Measurements from ENCODE around the gene MMP24. TPM values are rescaled to one million over a fixed set of nuclear protein-coding genes. Genes with fewer than 3 reads are reported as not detected.

The MMP24 gene
- total RNA-seq (2014; rRNA removed; shearing (Covaris generic)) (not detected in 2 replicates), total RNA-seq (2022) (not detected in 2 replicates), Bru-seq, nascent RNA (not detected), BruChase-seq, experiment 1, labeled RNA remaining after a 6-hour chase (not detected), BruChase-seq, experiment 2, labeled RNA remaining after a 2-hour chase (not detected)
- long read RNA-seq, partial matches to known transcripts, result 0 of 140 reads
- long read RNA-seq, other reads (novel, unspliced or antisense), result 140 of 140 reads

DNA sequence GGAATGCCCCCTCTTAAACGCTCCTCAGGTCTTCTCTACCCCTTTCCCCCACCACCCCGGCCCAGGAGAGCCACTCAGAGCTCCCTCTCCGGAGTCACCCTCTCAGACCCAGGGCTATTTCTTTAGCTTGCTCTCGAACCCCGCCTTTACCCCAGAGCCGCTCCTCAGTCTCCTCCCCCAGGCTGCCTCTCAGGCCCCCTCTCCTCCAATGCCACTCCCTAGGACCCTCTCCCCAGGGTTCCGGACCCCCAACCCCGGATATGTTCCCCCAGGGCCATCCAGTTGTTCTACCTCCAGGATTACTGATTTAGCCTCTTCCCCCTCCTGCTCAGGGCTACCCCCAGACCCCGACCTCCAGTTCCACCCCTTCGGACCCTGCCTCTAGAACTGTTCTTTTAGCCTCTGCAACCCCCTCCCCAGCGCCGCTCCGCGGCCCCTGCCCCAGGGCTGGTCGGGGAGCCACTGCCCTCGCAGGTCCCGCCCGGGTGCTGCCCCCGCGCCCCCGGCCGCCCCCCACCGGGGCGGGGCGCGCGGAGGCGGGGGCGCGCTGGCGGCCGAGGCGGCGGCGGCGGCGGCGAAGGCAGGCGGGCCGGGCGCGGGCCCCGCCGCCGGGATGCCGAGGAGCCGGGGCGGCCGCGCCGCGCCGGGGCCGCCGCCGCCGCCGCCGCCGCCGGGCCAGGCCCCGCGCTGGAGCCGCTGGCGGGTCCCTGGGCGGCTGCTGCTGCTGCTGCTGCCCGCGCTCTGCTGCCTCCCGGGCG is at the start of gene MMP24:
Gene MMP24, plus strand, starts transcription at position 565 of the 758 bp plus-strand sequence. Its CDS starts 49 bp downstream, at position 614.
- intact Hi-C loops (cut with micrococcal nuclease; ENCODE audit: unreplicated experiment), result no loop called here
- DNase-seq (ENCODE audit: low spot score), result no peak
- H3K9me3 ChIP-seq (ENCODE audit: low read length), result no peaks in the 10 kb centered on the region
- H3K4me2 ChIP-seq (ENCODE audit: low read length), result peak within 1 kb of the TSS; percentile 26; the same call in 1 of the 2 replicates
- H3K4me3 ChIP-seq (ENCODE audit: low read depth, low read length, poor library complexity, severe bottlenecking), result no peak within 1 kb of the TSS
- TF ChIP-seq, protein P1, sequence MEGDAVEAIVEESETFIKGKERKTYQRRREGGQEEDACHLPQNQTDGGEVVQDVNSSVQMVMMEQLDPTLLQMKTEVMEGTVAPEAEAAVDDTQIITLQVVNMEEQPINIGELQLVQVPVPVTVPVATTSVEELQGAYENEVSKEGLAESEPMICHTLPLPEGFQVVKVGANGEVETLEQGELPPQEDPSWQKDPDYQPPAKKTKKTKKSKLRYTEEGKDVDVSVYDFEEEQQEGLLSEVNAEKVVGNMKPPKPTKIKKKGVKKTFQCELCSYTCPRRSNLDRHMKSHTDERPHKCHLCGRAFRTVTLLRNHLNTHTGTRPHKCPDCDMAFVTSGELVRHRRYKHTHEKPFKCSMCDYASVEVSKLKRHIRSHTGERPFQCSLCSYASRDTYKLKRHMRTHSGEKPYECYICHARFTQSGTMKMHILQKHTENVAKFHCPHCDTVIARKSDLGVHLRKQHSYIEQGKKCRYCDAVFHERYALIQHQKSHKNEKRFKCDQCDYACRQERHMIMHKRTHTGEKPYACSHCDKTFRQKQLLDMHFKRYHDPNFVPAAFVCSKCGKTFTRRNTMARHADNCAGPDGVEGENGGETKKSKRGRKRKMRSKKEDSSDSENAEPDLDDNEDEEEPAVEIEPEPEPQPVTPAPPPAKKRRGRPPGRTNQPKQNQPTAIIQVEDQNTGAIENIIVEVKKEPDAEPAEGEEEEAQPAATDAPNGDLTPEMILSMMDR (conservative IDR thresholded peaks at IDR 0.05; ENCODE audit: low read length), result no peak
- no peak for TF ChIP-seq EZH2phosphoT487 (IDR thresholded peaks at IDR 0.05; ENCODE audit: borderline replicate concordance, low read depth, low read length)
- ChIA-PET POLR2A (interaction anchor here (0.6 kb wide), 1 partner anchor 693 kb away, joined by 4 read pairs; no protein-coding TSS in a partner anchor), CTCF (ENCODE audit: unreplicated experiment) (interaction anchor here (0.6 kb wide), 1 partner anchor 124 kb away, joined by 12 read pairs; no protein-coding TSS in a partner anchor)
- H3K36me3 ChIP-seq (ENCODE audit: insufficient read depth, low read length), result no peaks in the 10 kb centered on the region
- no TSS peak for BruUV-seq (replicated peaks)
- no peaks in the 10 kb centered on the region for H3K79me2 ChIP-seq (ENCODE audit: insufficient read depth, low read depth, low read length)
- H2AFZ ChIP-seq (ENCODE audit: low read length), result no peak within 1 kb of the TSS
- H3K4me1 ChIP-seq (ENCODE audit: insufficient read depth, low read length, poor library complexity, severe bottlenecking), result no peaks in the 10 kb centered on the region
- no peaks in the 10 kb centered on the region for H3K9me2 ChIP-seq (ENCODE audit: insufficient read depth, low read length)
- no peaks in the 10 kb centered on the region for H4K20me1 ChIP-seq (ENCODE audit: insufficient read depth, low read length)
- no peak within 1 kb of the TSS for H3K27ac ChIP-seq (ENCODE audit: low read depth, low read length, poor library complexity, severe bottlenecking)

DNA sequence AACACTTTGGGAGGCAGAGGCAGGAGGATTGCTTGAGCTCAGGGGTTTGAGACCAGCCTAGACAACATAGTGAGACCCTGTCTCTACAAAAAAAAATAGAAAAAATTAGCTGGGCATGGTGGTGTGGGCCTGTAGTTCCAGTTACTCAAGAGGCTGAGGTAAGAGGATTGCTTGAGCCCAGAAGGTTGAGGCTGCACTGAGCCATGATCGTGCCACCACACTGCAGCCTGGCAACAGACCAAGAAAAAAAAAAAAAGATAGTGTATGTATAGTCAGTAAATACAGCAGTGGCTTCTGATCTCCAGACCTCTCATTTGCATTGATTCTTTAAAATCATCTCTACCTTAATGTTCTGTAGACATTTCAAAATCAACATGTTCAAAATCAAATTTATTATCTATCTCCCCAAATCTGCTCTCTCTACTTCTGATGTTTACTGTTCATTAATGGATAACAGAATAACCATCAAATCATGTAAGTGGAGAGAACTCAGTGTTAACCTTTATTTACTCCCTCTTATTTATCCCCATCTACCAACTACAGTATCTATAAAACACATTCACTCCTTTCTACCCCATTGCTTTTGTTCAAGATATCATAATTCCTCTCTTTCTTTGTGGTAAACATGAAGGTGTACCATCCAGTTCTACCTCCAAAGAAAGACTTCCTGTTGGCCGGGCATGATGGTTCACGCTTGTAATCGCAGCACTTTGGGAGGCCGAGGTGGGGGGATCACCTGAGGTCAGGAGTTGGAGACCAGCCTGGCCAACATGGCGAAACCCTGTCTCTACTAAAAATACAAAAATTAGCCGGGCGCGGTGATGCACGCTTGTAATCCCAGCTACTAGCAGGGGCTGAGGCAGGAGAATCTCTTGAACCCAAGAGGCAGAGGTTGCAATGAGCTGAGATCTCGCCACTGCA is 46.9 kb upstream of the MMP24 start:
- ChIA-PET POLR2A (interaction anchor here (0.6 to 0.7 kb wide), 3 partner anchors 12 to 350 kb away, joined by 3 to 7 read pairs (median 4); partner anchors contain the start of gene C20orf173), CTCF (ENCODE audit: unreplicated experiment) (no interaction called here)
- H2AFZ ChIP-seq (ENCODE audit: low read length), result no peak overlapping the region
- no peaks in the 10 kb centered on the region for H3K79me2 ChIP-seq (ENCODE audit: insufficient read depth, low read depth, low read length)
- DNase-seq (ENCODE audit: low spot score), result no peak
- intact Hi-C loops (cut with micrococcal nuclease; ENCODE audit: unreplicated experiment), result no loop called here
- no peak overlapping the region for H3K4me3 ChIP-seq (ENCODE audit: low read depth, low read length, poor library complexity, severe bottlenecking)
- no peak overlapping the region for H3K27ac ChIP-seq (ENCODE audit: low read depth, low read length, poor library complexity, severe bottlenecking)
- no peak for TF ChIP-seq EZH2phosphoT487 (IDR thresholded peaks at IDR 0.05; ENCODE audit: borderline replicate concordance, low read depth, low read length)
- TF ChIP-seq, protein P1 (conservative IDR thresholded peaks at IDR 0.05; ENCODE audit: low read length), result no peak
- no TSS peak for BruUV-seq (replicated peaks)
- no peak overlapping the region for H3K4me2 ChIP-seq (ENCODE audit: low read length)
- H3K9me2 ChIP-seq (ENCODE audit: insufficient read depth, low read length), result no peaks in the 10 kb centered on the region
- no peaks in the 10 kb centered on the region for H3K4me1 ChIP-seq (ENCODE audit: insufficient read depth, low read length, poor library complexity, severe bottlenecking)
- no peaks in the 10 kb centered on the region for H3K9me3 ChIP-seq (ENCODE audit: low read length)
- no peaks in the 10 kb centered on the region for H3K36me3 ChIP-seq (ENCODE audit: insufficient read depth, low read length)
- H4K20me1 ChIP-seq (ENCODE audit: insufficient read depth, low read length), result no peaks in the 10 kb centered on the region
